Activated CD8-positive, alpha-beta T cell treated with anti-CD3 and anti-CD28 coated beads for 36 hours (primary cell): ENCODE results near the gene PLPP1. TPM values are rescaled to one million over a fixed set of nuclear protein-coding genes. Genes with fewer than 3 reads are reported as not detected.

Source experiments
- ATAC-seq: fragments of 200-7000 bp; cut with Tn5 transposase; one replicate; pipeline ENCODE4 v1.10.0; 2021; ENCODE audit warnings: mild to moderate bottlenecking, moderate library complexity
- CTCF ChIA-PET: fragments of 350-600 bp; sonication (Branson Sonifier 250); formaldehyde crosslinking; loops from one replicate; lab custom pipeline; 2021; ENCODE audit warnings: antibody characterized with exemption; lab: Charles Lee
- POLR2A ChIA-PET: fragments of 350-600 bp; sonication (Branson Sonifier 250); formaldehyde crosslinking; loops from one replicate; lab custom pipeline; 2021; ENCODE audit warnings: antibody characterized with exemption; lab: Charles Lee
- DNase-seq: peaks from one replicate; pipeline ENCODE4 v3.0.0-alpha.2; 2020
- H3K27ac Mint-ChIP-seq: one replicate; pipeline ENCODE4 v1.8.0; 2021; ENCODE audit warnings: mild to moderate bottlenecking, mixed read lengths
- H3K27me3 Mint-ChIP-seq: one replicate; pipeline ENCODE4 v1.8.0; 2021; ENCODE audit warnings: mixed read lengths
- H3K36me3 Mint-ChIP-seq: one replicate; pipeline ENCODE4 v1.8.0; 2021; ENCODE audit warnings: low read depth, mixed read lengths
- H3K4me1 Mint-ChIP-seq: one replicate; pipeline ENCODE4 v1.8.0; 2021; ENCODE audit warnings: low read depth, mixed read lengths
- H3K4me3 Mint-ChIP-seq: one replicate; pipeline ENCODE4 v1.8.0; 2021; ENCODE audit warnings: mild to moderate bottlenecking, moderate library complexity, mixed read lengths
- H3K9me3 Mint-ChIP-seq: one replicate; pipeline ENCODE4 v1.8.0; 2021; ENCODE audit warnings: mixed read lengths
- intact Hi-C: fragments of 100-400 bp; cut with micrococcal nuclease; formaldehyde crosslinking; loops from one replicate; pipeline ENCODE4 v1.10.0; 2022
- total RNA-seq, 2 experiments: library from RNA; stranded (reverse); gene quantifications; one replicate each; pipeline ENCODE4 v1.2.3, GENCODE V29; 2021
- TF ChIP-seq, protein P1 (sequence below): fragments of 200-600 bp; IDR thresholded peaks from one replicate; pipeline ENCODE4 v1.8.0; 2022; ENCODE audit warnings: antibody characterized with exemption, mild to moderate bottlenecking

Gene PLPP1
- total RNA-seq, 2 experiments from 2014 or later, result 15.9 to 17.6 TPM

- DNase-seq, result no peak
- H3K27me3 Mint-ChIP-seq, result no peaks in the 10 kb centered on the region
- ChIA-PET CTCF (interaction anchor here (0.6 to 1.4 kb wide), 2 partner anchors 9 to 17 kb away, joined by 3 read pairs; no protein-coding TSS in a partner anchor), POLR2A (no interaction called here)
- TF ChIP-seq, protein P1, sequence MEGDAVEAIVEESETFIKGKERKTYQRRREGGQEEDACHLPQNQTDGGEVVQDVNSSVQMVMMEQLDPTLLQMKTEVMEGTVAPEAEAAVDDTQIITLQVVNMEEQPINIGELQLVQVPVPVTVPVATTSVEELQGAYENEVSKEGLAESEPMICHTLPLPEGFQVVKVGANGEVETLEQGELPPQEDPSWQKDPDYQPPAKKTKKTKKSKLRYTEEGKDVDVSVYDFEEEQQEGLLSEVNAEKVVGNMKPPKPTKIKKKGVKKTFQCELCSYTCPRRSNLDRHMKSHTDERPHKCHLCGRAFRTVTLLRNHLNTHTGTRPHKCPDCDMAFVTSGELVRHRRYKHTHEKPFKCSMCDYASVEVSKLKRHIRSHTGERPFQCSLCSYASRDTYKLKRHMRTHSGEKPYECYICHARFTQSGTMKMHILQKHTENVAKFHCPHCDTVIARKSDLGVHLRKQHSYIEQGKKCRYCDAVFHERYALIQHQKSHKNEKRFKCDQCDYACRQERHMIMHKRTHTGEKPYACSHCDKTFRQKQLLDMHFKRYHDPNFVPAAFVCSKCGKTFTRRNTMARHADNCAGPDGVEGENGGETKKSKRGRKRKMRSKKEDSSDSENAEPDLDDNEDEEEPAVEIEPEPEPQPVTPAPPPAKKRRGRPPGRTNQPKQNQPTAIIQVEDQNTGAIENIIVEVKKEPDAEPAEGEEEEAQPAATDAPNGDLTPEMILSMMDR, result no peak
- H3K27ac Mint-ChIP-seq, result no peak overlapping the region
- no peak overlapping the region for H3K4me3 Mint-ChIP-seq
- H3K9me3 Mint-ChIP-seq, result no peaks in the 10 kb centered on the region
- no peaks in the 10 kb centered on the region for H3K36me3 Mint-ChIP-seq
- intact Hi-C loops, result no loop called here
- no peak for ATAC-seq
- H3K4me1 Mint-ChIP-seq, result peaks cover 1% of the 10 kb centered on the region
Observed at GRCh38 chr5:55497712-55498111, 37.1 kb downstream of the PLPP1 start.

DNA sequence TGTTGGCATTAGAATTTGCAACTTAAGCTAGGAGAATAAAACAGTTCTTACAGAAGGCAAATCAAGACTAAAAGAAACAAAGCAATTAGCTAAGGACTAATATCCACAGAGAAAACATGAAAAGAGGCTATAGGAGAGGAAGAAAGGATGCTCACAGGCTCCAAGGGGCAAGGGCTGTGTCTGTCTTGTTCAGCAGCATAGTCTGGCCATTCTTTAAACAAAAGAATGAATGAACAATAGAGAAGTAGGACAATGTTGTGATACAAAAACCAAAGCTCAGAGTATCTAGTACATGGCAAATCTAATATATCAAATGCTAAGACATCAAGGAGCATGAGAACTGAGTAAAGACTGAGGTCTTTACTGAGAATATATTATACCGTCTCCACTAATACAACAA lies 39.5 kb downstream of the PLPP1 start:
- TF ChIP-seq, protein P1, result no peak
- no peaks in the 10 kb centered on the region for H3K9me3 Mint-ChIP-seq
- ChIA-PET POLR2A (no interaction called here), CTCF (interaction anchor here (0.8 to 1.7 kb wide), 2 partner anchors 12 to 197 kb away, joined by 3 to 5 read pairs; no protein-coding TSS in a partner anchor)
- H3K4me3 Mint-ChIP-seq, result no peak overlapping the region
- DNase-seq (no peak), ATAC-seq (no peak)
- H3K27ac Mint-ChIP-seq, result no peak overlapping the region
- intact Hi-C loops, result no loop called here
- peaks cover 1% of the 10 kb centered on the region for H3K4me1 Mint-ChIP-seq
- peaks cover 6% of the 10 kb centered on the region for H3K36me3 Mint-ChIP-seq
- no peaks in the 10 kb centered on the region for H3K27me3 Mint-ChIP-seq

- H3K27ac Mint-ChIP-seq, result no peak overlapping the region
- intact Hi-C loops, result no loop called here
- TF ChIP-seq, protein P1, result no peak
- no peaks in the 10 kb centered on the region for H3K4me1 Mint-ChIP-seq
- peaks cover 6% of the 10 kb centered on the region for H3K36me3 Mint-ChIP-seq
- H3K9me3 Mint-ChIP-seq, result no peaks in the 10 kb centered on the region
- ATAC-seq, result no peak
- ChIA-PET CTCF (no interaction called here), POLR2A (interaction anchor here (0.6 kb wide), 1 partner anchor 15 kb away, joined by 3 read pairs; no protein-coding TSS in a partner anchor)
- no peak for DNase-seq
- H3K27me3 Mint-ChIP-seq, result no peaks in the 10 kb centered on the region
- H3K4me3 Mint-ChIP-seq, result no peak overlapping the region
Observed at GRCh38 chr5:55492449-55492848, 42.3 kb downstream of the PLPP1 start.

GRCh38 chr5:55485073-55485472 lies 49.7 kb downstream of the PLPP1 start:
- ChIA-PET CTCF (no interaction called here), POLR2A (interaction anchor here (0.6 kb wide), 1 partner anchor 28 kb away, joined by 3 read pairs; no protein-coding TSS in a partner anchor)
- DNase-seq (no peak), ATAC-seq (no peak)
- H3K27ac Mint-ChIP-seq, result no peak overlapping the region
- H3K27me3 Mint-ChIP-seq, result no peaks in the 10 kb centered on the region
- H3K9me3 Mint-ChIP-seq, result no peaks in the 10 kb centered on the region
- no peak overlapping the region for H3K4me3 Mint-ChIP-seq
- peaks cover 10% of the 10 kb centered on the region for H3K4me1 Mint-ChIP-seq
- intact Hi-C loops, result no loop called here
- TF ChIP-seq, protein P1, result no peak
- peaks cover 2% of the 10 kb centered on the region for H3K36me3 Mint-ChIP-seq

DNA sequence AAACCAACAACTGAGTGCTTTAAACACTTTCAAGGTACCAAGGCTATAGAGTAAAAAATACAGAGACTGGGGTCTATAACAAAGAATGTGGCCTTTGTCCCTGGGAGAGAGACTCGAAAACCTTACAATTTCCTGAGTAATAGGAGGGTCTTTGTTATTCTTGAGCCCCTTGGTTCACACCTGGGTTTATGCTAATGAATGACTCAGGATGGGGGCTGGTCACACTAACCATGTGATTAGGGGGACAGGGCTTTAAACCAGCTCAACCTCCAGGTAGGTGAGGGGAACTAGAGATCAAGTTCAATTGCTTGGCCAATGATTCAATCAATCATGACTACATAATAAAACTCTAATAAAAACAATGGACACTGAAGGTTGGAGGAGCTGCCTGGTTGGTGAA lies 50.2 kb downstream of the PLPP1 start:
- no peak for DNase-seq
- ChIA-PET CTCF (no interaction called here), POLR2A (interaction anchor here (0.6 kb wide), 1 partner anchor 29 kb away, joined by 3 read pairs; no protein-coding TSS in a partner anchor)
- TF ChIP-seq, protein P1, result no peak
- peaks cover 2% of the 10 kb centered on the region for H3K36me3 Mint-ChIP-seq
- no peak overlapping the region for H3K27ac Mint-ChIP-seq
- H3K27me3 Mint-ChIP-seq, result no peaks in the 10 kb centered on the region
- H3K9me3 Mint-ChIP-seq, result no peaks in the 10 kb centered on the region
- H3K4me1 Mint-ChIP-seq, result peaks cover 14% of the 10 kb centered on the region
- no peak overlapping the region for H3K4me3 Mint-ChIP-seq
- intact Hi-C loops, result no loop called here
- no peak for ATAC-seq
